NCI-H1417 treated with DMSO at 0.1 percent for 48 hours (cell line): Measurements from ENCODE around the gene PRRG2.
A peak's percentile ranks its signal among the peaks of the same experiment; 100 is the strongest.

Experiments
- DNase-seq: peaks from one replicate; lab custom pipeline; 2025; lab: John Stamatoyannopoulos, UW

Gene PRRG2

DNA sequence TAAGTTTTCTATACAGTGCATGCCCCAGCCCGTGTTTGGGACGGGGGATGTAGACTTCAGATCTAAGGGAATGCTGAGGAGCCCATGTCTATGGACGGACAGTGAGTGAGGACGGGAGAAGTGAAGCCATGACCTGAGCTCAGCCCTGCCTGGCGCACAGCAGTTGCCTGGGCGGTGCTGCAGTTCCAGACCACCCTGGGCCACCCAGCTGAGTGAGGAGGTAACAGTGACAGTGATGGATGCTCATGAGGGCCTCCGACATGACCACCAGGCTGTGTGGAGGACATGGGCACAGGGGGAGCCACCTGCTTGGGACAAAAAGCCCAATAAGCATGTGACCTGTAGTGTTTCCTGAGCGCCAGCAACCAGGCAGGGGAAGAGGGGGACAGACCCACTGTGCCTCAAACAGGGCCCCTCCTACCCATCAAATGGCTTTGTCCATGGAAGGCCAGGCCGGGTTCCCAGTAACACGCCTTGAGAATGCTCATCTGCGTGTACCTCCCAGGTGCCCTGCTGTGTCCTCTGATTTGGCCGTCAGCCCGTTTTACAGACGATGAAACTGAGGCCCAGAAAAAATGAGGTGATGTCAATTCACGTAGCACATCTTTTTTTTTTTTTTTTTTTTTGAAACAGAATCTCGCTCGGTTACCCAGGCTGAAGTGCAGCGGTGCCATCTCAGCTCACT lies 23.3 kb upstream of the PRRG2 start:
- no peak for DNase-seq

DNA sequence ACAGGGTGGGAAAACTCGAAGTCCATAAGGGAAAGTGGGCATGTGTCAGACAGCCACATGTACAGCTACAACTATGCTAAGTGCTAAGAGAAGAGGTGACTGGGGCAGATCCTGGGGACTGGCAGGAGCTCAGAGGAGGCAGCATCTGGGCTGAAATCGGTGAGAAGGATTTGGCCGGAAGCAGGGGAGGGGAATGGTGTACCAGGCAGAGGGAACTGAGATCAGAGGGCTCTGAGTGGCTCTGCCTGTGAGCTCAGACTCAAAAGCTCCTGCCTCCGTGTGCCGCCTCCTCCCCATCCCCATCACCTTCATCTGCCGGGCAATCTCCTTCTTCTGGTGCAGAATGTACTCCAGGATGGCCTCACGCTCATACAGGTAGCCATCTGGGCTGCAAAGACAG lies 22.5 kb upstream of the PRRG2 start:
- DNase-seq = no peak

DNA sequence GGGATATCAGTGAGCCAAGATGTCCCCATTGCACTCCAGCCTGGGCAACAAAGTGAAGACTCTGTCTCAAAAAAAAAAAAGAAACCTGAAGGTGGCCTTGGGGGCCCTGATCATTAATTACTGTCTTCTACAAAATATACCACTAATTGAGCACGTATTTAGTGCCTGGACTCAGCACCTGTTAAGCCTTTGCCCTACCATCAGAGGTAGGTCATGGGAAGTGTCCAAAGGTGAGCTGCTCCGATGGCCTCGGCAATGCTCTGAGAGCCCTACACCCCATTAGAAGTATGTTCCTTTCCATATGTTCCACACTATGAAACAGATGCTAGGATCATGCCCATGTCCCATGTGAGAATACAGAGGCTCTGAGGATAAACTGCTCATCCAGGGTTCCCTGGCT lies 21.7 kb upstream of the PRRG2 start:
- DNase-seq = no peak

- no peak for DNase-seq
Observed at GRCh38 chr19:49559928-49560327, 21.2 kb upstream of the PRRG2 start.

DNA sequence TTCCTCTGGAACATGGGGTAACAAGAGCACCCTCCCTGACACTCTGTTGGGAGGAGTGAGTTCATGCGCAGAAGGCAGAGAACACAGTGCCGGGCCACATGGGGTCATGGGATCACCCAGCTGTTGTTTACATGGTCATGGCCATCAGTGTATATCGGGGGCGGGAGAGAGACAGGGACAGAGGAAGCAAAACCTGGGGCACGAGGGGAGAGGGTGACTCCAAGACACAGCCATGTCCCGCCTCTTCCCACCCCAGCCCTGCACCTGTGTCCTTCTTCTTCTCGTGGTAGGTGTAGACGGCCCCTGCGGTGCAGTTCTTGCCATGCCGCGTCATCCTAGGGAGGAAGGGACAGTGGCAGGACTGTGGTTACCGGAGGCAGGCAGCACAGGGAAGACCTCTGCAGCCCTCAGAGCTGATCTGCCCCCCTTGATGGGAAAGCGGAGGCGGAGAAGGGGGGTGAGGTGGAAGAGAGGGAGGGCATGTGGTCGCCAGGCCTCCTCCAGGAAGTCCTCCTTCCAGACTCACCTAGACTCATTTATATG lies 20.7 kb upstream of the PRRG2 start:
- no peak for DNase-seq

- DNase-seq = no peak
Observed at GRCh38 chr19:49564616-49565045, 16.5 kb upstream of the PRRG2 start.

DNA sequence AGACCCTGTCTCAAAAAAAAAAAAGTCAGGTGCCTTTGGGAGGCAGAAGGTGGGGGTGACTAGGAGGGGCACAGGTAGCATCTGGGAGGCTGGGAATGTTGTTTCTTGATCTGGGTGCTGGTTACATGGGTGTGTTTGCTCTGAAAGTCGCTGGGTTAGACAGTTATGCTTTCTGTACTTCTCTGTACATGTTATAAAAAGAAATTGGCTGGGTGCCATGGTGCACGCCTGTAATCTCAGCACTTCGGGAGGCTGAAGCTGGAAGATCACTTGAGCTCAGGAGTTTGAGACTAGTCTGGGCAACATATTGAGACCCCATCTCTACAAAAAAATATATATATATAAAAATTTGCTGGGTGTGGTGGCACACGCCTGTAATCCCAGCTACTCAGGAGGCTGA lies 15.9 kb upstream of the PRRG2 start:
- DNase-seq = no peak

DNA sequence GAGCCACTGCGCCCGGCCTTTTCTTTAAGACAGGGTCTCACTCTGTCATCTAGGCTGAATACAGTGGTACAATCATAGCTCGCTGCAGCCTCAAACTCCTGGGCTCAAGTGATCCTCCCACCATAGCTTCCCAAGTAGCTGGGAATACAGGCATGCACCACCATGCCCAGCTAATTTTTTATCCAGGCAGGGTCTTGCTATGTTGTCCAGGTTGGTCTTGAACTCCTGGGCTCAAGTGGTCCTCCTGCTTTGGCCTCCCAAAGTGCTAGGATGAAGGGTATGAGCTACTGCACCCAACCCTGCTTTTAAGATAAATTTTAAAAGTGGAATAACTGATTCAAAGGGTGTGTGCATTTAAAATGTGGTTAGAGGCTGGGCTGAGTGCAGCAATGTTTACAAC lies 14.8 kb upstream of the PRRG2 start:
- DNase-seq = no peak

DNA sequence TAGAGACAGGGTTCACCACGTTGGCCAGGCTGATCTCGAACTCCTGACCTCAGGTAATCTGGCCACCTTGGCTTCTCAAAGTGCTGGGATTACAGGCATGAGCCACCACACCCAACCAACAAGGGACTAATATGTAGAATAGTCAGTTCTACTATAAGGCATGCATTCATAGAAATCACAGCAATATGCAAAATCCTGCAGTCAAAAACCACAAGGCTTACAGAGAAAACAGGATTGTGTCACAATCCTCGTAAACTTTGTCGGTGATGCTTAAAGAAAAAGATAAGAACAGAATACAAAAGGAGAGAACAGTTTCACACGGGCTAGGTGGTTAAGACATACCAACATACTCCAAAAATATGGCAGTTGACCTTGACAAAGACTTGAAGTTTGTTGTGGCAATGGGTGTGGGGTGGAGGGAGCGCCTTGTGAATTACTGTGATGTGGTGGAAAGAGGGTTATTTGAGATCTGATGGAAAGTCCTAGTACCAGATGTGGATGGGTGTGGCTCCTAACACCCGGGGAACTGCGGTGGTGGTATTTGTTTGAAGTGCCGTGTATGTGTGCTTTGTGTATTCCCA lies 13.2 kb upstream of the PRRG2 start:
- DNase-seq = no peak

- no peak for DNase-seq
Observed at GRCh38 chr19:49570138-49570856, 10.8 kb upstream of the PRRG2 start.

GRCh38 chr19:49570997-49571676 lies 10.0 kb upstream of the PRRG2 start:
- DNase-seq = no peak

GRCh38 chr19:49573009-49573408 lies 8.1 kb upstream of the PRRG2 start:
- DNase-seq = no peak

DNA sequence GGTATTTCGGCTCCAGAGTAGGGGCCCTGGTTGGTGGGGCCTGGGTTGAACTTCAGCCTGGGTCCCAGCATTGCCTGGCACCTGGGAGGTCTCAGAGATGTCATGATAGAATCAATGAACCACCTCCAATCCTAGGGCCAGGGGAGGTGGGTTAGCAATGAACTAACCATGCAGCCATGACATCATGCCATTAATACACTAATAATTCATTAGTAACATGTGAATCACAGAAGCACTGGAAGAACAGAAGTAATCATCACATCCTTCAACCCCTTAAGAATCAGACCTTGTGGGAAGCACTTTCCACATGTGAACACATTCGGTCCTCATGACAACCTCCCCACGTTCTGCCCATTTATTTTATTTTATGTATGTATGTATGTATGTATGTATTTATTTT lies 7.7 kb upstream of the PRRG2 start:
- DNase-seq = no peak

- DNase-seq = no peak
Observed at GRCh38 chr19:49574206-49574755, 6.8 kb upstream of the PRRG2 start.

GRCh38 chr19:49579193-49579592 lies 1.9 kb upstream of the PRRG2 start:
- DNase-seq = no peak

GRCh38 chr19:49579947-49580263 lies 1.2 kb upstream of the PRRG2 start:
- no peak for DNase-seq

GRCh38 chr19:49580264-49581006 lies 681 bp upstream of the PRRG2 start, which contains the start of gene NOSIP:
NOSIP (minus strand) TSS chr19:49580556; CDS start chr19:49560691, 19,865 bp downstream.
- peak; percentile 88 for DNase-seq

- no peak for DNase-seq
Observed at GRCh38 chr19:49583239-49583638, 2.1 kb downstream of the PRRG2 start.

- DNase-seq = peak; percentile 53
Observed at GRCh38 chr19:49585023-49585422, 3.9 kb downstream of the PRRG2 start.

DNA sequence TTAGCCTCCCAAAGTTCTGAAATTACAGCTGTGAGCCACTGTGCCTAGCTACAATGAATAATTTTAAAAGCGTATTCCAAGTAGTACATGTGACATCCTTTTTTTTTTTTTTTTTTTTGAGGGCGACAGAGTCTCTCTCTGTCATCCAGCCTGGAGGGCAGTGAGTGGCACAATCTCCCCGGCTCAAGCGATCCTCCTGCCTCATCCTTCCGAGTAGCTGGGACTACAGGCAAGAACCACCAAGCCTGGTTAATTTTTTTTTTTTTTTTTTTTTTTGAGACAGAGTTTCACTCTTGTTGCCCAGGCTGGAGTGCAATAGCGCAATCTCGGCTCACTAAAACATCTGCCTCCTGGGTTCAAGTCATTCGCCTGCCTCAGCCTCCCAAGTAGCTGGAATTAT lies 6.1 kb downstream of the PRRG2 start:
- no peak for DNase-seq

GRCh38 chr19:49588365-49589122 lies 7.4 kb downstream of the PRRG2 start:
- no peak for DNase-seq
